Endothelial cell of umbilical vein (primary cell): ENCODE measurements around the gene CSNK1G1. TPM values are rescaled to one million over a fixed set of nuclear protein-coding genes. Genes with fewer than 3 reads are reported as not detected.

Experiments used
- BruUV-seq: library from RNA; stranded (reverse); fragments of 400-500 nt; replicated peaks from 2 replicates; lab custom pipeline; 2021; lab: Mats Ljungman, UMichigan
- CTCF ChIA-PET: fragments of 300-600, 350-600 bp; sonication (Branson Sonifier 250); formaldehyde crosslinking; loops from one replicate; lab custom pipeline; 2021; ENCODE audit warnings: antibody characterized with exemption, inconsistent platforms; lab: Charles Lee
- POLR2A ChIA-PET: fragments of 300-600, 350-600 bp; sonication (Branson Sonifier 250); formaldehyde crosslinking; loops from one replicate; lab custom pipeline; 2021; ENCODE audit warnings: antibody characterized with exemption, inconsistent platforms; lab: Charles Lee
- DNase-seq: peaks from one replicate; pipeline ENCODE4 v3.0.0-alpha.2; 2011; ENCODE audit warnings: low read depth, low spot score
- FAIRE-seq: peaks from 2 replicates; lab custom pipeline; 2011; peaks lifted over from hg19 to GRCh38; lab: Jason Lieb, UNC
- H2AFZ ChIP-seq: 2 replicates; pipeline ENCODE4 v1.6.0; 2012; ENCODE audit warnings: low read depth, low read length, control low read depth, inconsistent platforms
- H3K27ac ChIP-seq: 2 replicates; pipeline ENCODE4 v1.5.1; 2011; ENCODE audit warnings: low read depth, mild to moderate bottlenecking, control low read depth, low read length, moderate library complexity; ENCODE audit not compliant: insufficient read depth
- H3K27me3 ChIP-seq, 2 experiments: 2 replicates each; pipeline versions ENCODE4 v1.6.0 to v1.6.1; 2011; ENCODE audit warnings: low read length in 2 of 2, mixed read lengths in 1 of 2; ENCODE audit not compliant: control insufficient read depth in 2 of 2, insufficient read depth in 2 of 2
- H3K36me3 ChIP-seq, 2 experiments: 2 replicates in 1 of 2; 3 replicates in 1 of 2; pipeline ENCODE4 v1.5.1; 2011; ENCODE audit warnings: low read length in 2 of 2, mild to moderate bottlenecking in 1 of 2, moderate library complexity in 1 of 2; ENCODE audit not compliant: control insufficient read depth in 2 of 2, insufficient read depth in 2 of 2; ENCODE audit errors: extremely low read depth in 1 of 2
- H3K4me1 ChIP-seq: 3 replicates; pipeline ENCODE4 v1.5.1; 2011; ENCODE audit warnings: mild to moderate bottlenecking, low read length; ENCODE audit not compliant: control insufficient read depth, insufficient read depth; ENCODE audit errors: extremely low read depth
- H3K4me2 ChIP-seq: 2 replicates; pipeline ENCODE4 v1.6.1; 2011; ENCODE audit warnings: low read length, control low read depth, mixed read lengths; ENCODE audit not compliant: insufficient read depth
- H3K4me3 ChIP-seq, 3 experiments: fragments of 200-600 bp in 1 of 3; sonication (generic), shearing (Covaris generic) in 1 of 3; replicated peaks in 1 of 3; 2 replicates each; pipeline ENCODE4 v1.5.1; 2011 to 2016; ENCODE audit warnings: control low read depth in 3 of 3, low read length in 3 of 3, mild to moderate bottlenecking in 2 of 3, inconsistent platforms in 1 of 3, low read depth in 1 of 3, moderate library complexity in 1 of 3; ENCODE audit not compliant: insufficient read depth in 1 of 3
- H3K79me2 ChIP-seq: 2 replicates; pipeline ENCODE4 v1.6.0; 2012; ENCODE audit warnings: low read length, inconsistent platforms; ENCODE audit not compliant: control insufficient read depth, insufficient read depth
- H3K9ac ChIP-seq: replicated peaks from 2 replicates; pipeline ENCODE3; 2011; ENCODE audit warnings: low read length, control low read depth; ENCODE audit not compliant: insufficient read depth; ENCODE audit errors: extremely low read depth
- H3K9me1 ChIP-seq: replicated peaks from 3 replicates; pipeline ENCODE4 v1.6.0; 2011; ENCODE audit warnings: mild to moderate bottlenecking, low read length; ENCODE audit not compliant: control insufficient read depth, insufficient read depth; ENCODE audit errors: extremely low read depth
- H3K9me3 ChIP-seq: replicated peaks from 2 replicates; pipeline ENCODE4 v1.5.1; 2012; ENCODE audit warnings: low read length, inconsistent platforms; ENCODE audit not compliant: control insufficient read depth, insufficient read depth
- H4K20me1 ChIP-seq: replicated peaks from 2 replicates; pipeline ENCODE3; 2011; ENCODE audit warnings: mild to moderate bottlenecking, low read length; ENCODE audit not compliant: control insufficient read depth, insufficient read depth; ENCODE audit errors: extremely low read depth
- EZH2 ChIP-seq: IDR thresholded peaks from 2 replicates; pipeline ENCODE4 v1.6.1; 2012; ENCODE audit warnings: borderline replicate concordance, low read depth, mild to moderate bottlenecking, moderate library complexity, low read length, inconsistent platforms; ENCODE audit not compliant: severe bottlenecking
- FOS ChIP-seq: IDR thresholded peaks from 2 replicates; pipeline ENCODE4 v1.6.1; 2011; ENCODE audit warnings: mild to moderate bottlenecking, low read length, moderate library complexity, borderline replicate concordance; ENCODE audit not compliant: insufficient read depth
- GATA2 ChIP-seq: IDR thresholded peaks from 2 replicates; pipeline ENCODE4 v1.7.0; 2011; ENCODE audit warnings: low read depth, mild to moderate bottlenecking, moderate library complexity, mixed read lengths, low read length; ENCODE audit not compliant: insufficient read length, insufficient read depth
- JUN ChIP-seq: IDR thresholded peaks from 2 replicates; pipeline ENCODE4 v1.6.1; 2011; ENCODE audit warnings: borderline replicate concordance, low read depth; ENCODE audit not compliant: insufficient read length, insufficient read depth
- MYC ChIP-seq: IDR thresholded peaks from one replicate; pipeline ENCODE4 v1.6.1; 2011; ENCODE audit warnings: mild to moderate bottlenecking, low read depth, low read length
- POLR2A ChIP-seq: IDR thresholded peaks from 2 replicates; pipeline ENCODE4 v1.6.1; 2012; ENCODE audit warnings: low read depth, mild to moderate bottlenecking, control low read depth, low read length
- POLR2AphosphoS5 ChIP-seq: IDR thresholded peaks from 2 replicates; pipeline ENCODE4 v1.6.1; 2012; ENCODE audit warnings: low read depth, mild to moderate bottlenecking, control low read depth, low read length, moderate library complexity; ENCODE audit not compliant: insufficient read depth
- dilution Hi-C: fragments of 300-500 bp; cut with MboI; formaldehyde crosslinking; loops from one replicate; pipeline ENCODE4 v1.15.0; 2019; ENCODE audit warnings: low sequenced_read_pairs; ENCODE audit not compliant: extremely low pct_ligation_motif_present
- intact Hi-C: fragments of 100-400 bp; cut with micrococcal nuclease; formaldehyde crosslinking; loops from one replicate; pipeline ENCODE4 v1.10.0; 2022
- polyA plus RNA-seq, 4 experiments: library from polyadenylated mRNA; depleted of rRNA in 3 of 4; stranded (reverse) in 3 of 4; unstranded in 1 of 4; fragments of >200 nt; gene quantifications; 2 replicates each; pipeline versions ENCODE4 v1.2.1 to v1.2.3, GENCODE V29; 2011 to 2012; ENCODE audit warnings: missing spikeins in 1 of 4
- total RNA-seq: library from RNA; stranded (reverse); gene quantifications from 2 replicates; pipeline ENCODE4 v1.2.3, GENCODE V29; 2021
- TF ChIP-seq, protein P1 (sequence below), 2 donors: IDR thresholded peaks; 1 replicate in 1 of 2; 2 replicates in 1 of 2; pipeline ENCODE4 v1.5.1; 2011; ENCODE audit warnings: low read length in 2 of 2, mild to moderate bottlenecking in 2 of 2, moderate library complexity in 2 of 2, control low read depth in 1 of 2, inconsistent platforms in 1 of 2, low read depth in 1 of 2; ENCODE audit not compliant: insufficient read depth in 1 of 2; ENCODE audit errors: extremely low read depth in 1 of 2
- TF ChIP-seq, protein P2 (sequence below): IDR thresholded peaks from 2 replicates; pipeline ENCODE4 v1.6.1; 2011; ENCODE audit not compliant: insufficient read depth, insufficient read length

The CSNK1G1 gene
- total and polyA plus RNA-seq, 2 donors (not counting 3 experiments of a cell fraction or from before 2014, with no cell fraction given), result 9.0 to 31.7 TPM

DNA sequence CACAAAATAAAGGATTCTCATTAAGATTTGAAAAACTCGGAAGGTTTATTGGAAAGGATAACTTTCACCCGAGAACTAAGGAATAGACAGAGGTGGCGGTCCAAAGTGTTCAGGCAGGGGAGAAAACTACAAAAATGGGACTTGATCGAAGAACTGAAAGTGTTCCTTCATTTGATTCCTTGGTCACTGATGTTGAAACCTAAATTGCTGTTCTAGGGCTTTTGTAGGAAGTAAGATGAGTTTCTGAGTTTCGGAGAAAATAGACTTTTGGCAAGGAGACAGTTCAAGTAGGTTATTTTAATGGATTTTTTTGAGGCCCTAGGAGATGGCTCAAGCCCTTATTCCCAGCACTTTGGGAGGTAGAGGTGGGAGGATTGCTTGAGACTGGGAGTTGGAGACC, 33.1 kb upstream of the CSNK1G1 start:
- H3K9me1 ChIP-seq, result no peaks in the 10 kb centered on the region
- FAIRE-seq (no peak), DNase-seq (no peak)
- TF ChIP-seq, protein P1, sequence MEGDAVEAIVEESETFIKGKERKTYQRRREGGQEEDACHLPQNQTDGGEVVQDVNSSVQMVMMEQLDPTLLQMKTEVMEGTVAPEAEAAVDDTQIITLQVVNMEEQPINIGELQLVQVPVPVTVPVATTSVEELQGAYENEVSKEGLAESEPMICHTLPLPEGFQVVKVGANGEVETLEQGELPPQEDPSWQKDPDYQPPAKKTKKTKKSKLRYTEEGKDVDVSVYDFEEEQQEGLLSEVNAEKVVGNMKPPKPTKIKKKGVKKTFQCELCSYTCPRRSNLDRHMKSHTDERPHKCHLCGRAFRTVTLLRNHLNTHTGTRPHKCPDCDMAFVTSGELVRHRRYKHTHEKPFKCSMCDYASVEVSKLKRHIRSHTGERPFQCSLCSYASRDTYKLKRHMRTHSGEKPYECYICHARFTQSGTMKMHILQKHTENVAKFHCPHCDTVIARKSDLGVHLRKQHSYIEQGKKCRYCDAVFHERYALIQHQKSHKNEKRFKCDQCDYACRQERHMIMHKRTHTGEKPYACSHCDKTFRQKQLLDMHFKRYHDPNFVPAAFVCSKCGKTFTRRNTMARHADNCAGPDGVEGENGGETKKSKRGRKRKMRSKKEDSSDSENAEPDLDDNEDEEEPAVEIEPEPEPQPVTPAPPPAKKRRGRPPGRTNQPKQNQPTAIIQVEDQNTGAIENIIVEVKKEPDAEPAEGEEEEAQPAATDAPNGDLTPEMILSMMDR (IDR thresholded peaks at IDR 0.05; ENCODE audit: extremely low read depth in 1 of 2, insufficient read depth in 1 of 2, low read depth in 1 of 2, low read length in 2 of 2), result no peak
- TF ChIP-seq FOS, result no peak
- TF ChIP-seq EZH2, result no peak
- TF ChIP-seq POLR2A, result no peak
- TF ChIP-seq JUN, result no peak
- no peak for TF ChIP-seq POLR2AphosphoS5
- TF ChIP-seq MYC, result no peak
- no peak for TF ChIP-seq GATA2
- TF ChIP-seq, protein P2, sequence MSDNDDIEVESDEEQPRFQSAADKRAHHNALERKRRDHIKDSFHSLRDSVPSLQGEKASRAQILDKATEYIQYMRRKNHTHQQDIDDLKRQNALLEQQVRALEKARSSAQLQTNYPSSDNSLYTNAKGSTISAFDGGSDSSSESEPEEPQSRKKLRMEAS, result no peak
- ChIA-PET CTCF (no interaction called here), POLR2A (no interaction called here)
- H3K9me3 ChIP-seq, result no peaks in the 10 kb centered on the region
- peak overlapping the region in 1 of 3 experiments; percentile 92 for H3K4me3 ChIP-seq
- H4K20me1 ChIP-seq, result no peaks in the 10 kb centered on the region
- dilution Hi-C loops (no loop called here), intact Hi-C loops (no loop called here)
- peak overlapping the region; percentile 60 for H3K4me2 ChIP-seq
- H3K27me3 ChIP-seq, result no peaks in the 10 kb centered on the region
- peaks cover 25% of the 10 kb centered on the region for H3K79me2 ChIP-seq
- H3K9ac ChIP-seq, result no peak overlapping the region
- H3K27ac ChIP-seq, result no peak overlapping the region
- BruUV-seq, result no TSS peak
- no peaks in the 10 kb centered on the region for H3K36me3 ChIP-seq
- H3K4me1 ChIP-seq, result peaks cover 7% of the 10 kb centered on the region
- no peak overlapping the region for H2AFZ ChIP-seq
